Fibroblast of lung (primary cell): ENCODE results near the gene BCLAF1. TPM values are rescaled to one million over a fixed set of nuclear protein-coding genes. Genes with fewer than 3 reads are reported as not detected.
A peak's percentile ranks its signal among the peaks of the same experiment; 100 is the strongest.
"Not testable (repeated sequence)": the region's sequence is repeated elsewhere in the genome, so short reads cannot be mapped to it uniquely, and the experiment has no call there.

Experiments
- DNase-seq, 2 donors: peaks; one replicate each; pipeline versions ENCODE4 v3.0.0 to v3.0.0-alpha.2; 2010; ENCODE audit warnings: low read depth in 2 of 2
- H2AFZ ChIP-seq: 2 replicates; pipeline ENCODE4 v1.5.1; 2012; ENCODE audit warnings: low read length, control low read depth, inconsistent platforms
- H3K27ac ChIP-seq: 2 replicates; pipeline ENCODE4 v1.5.1; 2011; ENCODE audit warnings: low read length, control low read depth; ENCODE audit not compliant: insufficient read depth
- H3K27me3 ChIP-seq: 2 replicates; pipeline ENCODE4 v1.5.1; 2011; ENCODE audit warnings: mild to moderate bottlenecking, low read length; ENCODE audit not compliant: control insufficient read depth, insufficient read depth
- H3K36me3 ChIP-seq: 2 replicates; pipeline ENCODE4 v1.5.1; 2011; ENCODE audit warnings: low read length; ENCODE audit not compliant: control insufficient read depth, insufficient read depth
- H3K4me1 ChIP-seq: 2 replicates; pipeline ENCODE4 v1.5.1; 2011; ENCODE audit warnings: low read length; ENCODE audit not compliant: control insufficient read depth, insufficient read depth; ENCODE audit errors: extremely low read depth
- H3K4me2 ChIP-seq: 2 replicates; pipeline ENCODE4 v1.5.1; 2011; ENCODE audit warnings: low read length, control low read depth; ENCODE audit not compliant: insufficient read depth; ENCODE audit errors: extremely low read depth
- H3K4me3 ChIP-seq, 4 experiments: fragments of 200-600 bp in 1 of 4; sonication (generic) in 1 of 4; replicated peaks in 1 of 4; 2 replicates each; pipeline ENCODE4 v1.5.1; 2011 to 2016; ENCODE audit warnings: low read length in 4 of 4, low read depth in 3 of 4, mild to moderate bottlenecking in 3 of 4, control low read depth in 2 of 4, inconsistent platforms in 1 of 4, mixed read lengths in 1 of 4; ENCODE audit not compliant: insufficient read depth in 1 of 4; ENCODE audit errors: control extremely low read depth in 1 of 4
- H3K79me2 ChIP-seq: 2 replicates; pipeline ENCODE4 v1.5.1; 2012; ENCODE audit warnings: mild to moderate bottlenecking, low read length, inconsistent platforms; ENCODE audit not compliant: control insufficient read depth, insufficient read depth
- H3K9ac ChIP-seq: 2 replicates; pipeline ENCODE4 v1.5.1; 2011; ENCODE audit warnings: mild to moderate bottlenecking, low read length, control low read depth; ENCODE audit not compliant: insufficient read depth
- H3K9me3 ChIP-seq: 2 replicates; pipeline ENCODE4 v1.5.1; 2012; ENCODE audit warnings: low read depth, low read length; ENCODE audit not compliant: control insufficient read depth, insufficient read depth
- H4K20me1 ChIP-seq: 2 replicates; pipeline ENCODE4 v1.5.1; 2011; ENCODE audit warnings: low read length; ENCODE audit not compliant: control insufficient read depth, insufficient read depth; ENCODE audit errors: extremely low read depth
- EZH2 ChIP-seq: IDR thresholded peaks from 2 replicates; pipeline ENCODE4 v1.5.1; 2012; ENCODE audit warnings: low read length, control low read depth, mild to moderate bottlenecking; ENCODE audit errors: missing control alignments
- polyA plus RNA-seq, 2 donors: library from polyadenylated mRNA; depleted of rRNA in 1 of 2; stranded (reverse) in 1 of 2; unstranded in 1 of 2; fragments of >200 nt; gene quantifications; 2 replicates each; pipeline ENCODE4 v1.2.1, GENCODE V29; 2011 to 2012; ENCODE audit warnings: missing spikeins in 1 of 2
- total RNA-seq: library from RNA; depleted of rRNA; stranded (reverse); fragments of >200 nt; gene quantifications from 2 replicates; pipeline ENCODE4 v1.2.1, GENCODE V29; 2014
- TF ChIP-seq, protein P1 (sequence below), 2 donors: IDR thresholded peaks in 1 of 2; conservative IDR thresholded peaks in 1 of 2; 1 replicate in 1 of 2; 2 replicates in 1 of 2; pipeline ENCODE4 v1.5.1; 2011 to 2012; ENCODE audit warnings: low read length in 2 of 2, control low read depth in 1 of 2, inconsistent platforms in 1 of 2, low read depth in 1 of 2, mild to moderate bottlenecking in 1 of 2

BCLAF1 gene
- total and polyA plus RNA-seq, 2 donors (not counting 1 experiment from before 2014, with no cell fraction given): 82.6 to 102 TPM

DNA sequence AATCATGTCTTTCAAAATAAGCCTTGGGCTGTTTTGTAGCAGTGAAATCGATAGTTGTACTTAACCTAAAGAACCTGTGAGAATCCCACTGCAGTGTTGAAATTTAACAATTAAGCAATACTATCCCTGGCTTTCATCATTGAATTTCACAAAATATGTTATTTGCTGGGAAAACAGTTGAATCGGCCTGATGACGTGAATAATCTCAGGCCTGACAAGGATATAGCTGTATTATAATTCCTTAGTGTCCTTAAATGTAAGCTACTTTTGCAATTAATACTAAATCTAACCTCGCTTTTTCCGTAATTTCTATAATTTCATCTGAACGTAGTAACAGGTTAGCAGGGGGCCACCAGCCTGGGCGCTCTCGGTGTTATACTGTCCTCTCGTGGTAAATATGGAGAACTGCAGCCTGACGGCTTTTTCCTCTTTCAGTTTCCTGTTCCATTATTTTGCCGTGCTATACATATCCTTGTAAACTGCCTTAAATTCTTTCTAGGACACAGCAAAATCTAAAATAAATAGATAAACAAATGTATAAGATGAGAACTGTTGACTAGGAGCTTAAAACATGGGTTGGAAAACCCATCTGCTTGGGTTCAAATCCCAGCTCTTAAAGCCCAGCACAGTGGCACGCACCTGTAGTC lies 63.5 kb downstream of the BCLAF1 start:
- H3K4me1 ChIP-seq: peaks cover 4% of the 10 kb centered on the region
- no peaks in the 10 kb centered on the region for H3K27me3 ChIP-seq
- H3K4me2 ChIP-seq: peak overlapping the region; percentile 51
- DNase-seq: peak; percentile 27 to 83
- no peak overlapping the region for H3K27ac ChIP-seq
- H4K20me1 ChIP-seq: no peaks in the 10 kb centered on the region
- H3K4me3 ChIP-seq: peak overlapping the region in 2 of 4 experiments; percentile 23 to 29
- TF ChIP-seq, protein P1, sequence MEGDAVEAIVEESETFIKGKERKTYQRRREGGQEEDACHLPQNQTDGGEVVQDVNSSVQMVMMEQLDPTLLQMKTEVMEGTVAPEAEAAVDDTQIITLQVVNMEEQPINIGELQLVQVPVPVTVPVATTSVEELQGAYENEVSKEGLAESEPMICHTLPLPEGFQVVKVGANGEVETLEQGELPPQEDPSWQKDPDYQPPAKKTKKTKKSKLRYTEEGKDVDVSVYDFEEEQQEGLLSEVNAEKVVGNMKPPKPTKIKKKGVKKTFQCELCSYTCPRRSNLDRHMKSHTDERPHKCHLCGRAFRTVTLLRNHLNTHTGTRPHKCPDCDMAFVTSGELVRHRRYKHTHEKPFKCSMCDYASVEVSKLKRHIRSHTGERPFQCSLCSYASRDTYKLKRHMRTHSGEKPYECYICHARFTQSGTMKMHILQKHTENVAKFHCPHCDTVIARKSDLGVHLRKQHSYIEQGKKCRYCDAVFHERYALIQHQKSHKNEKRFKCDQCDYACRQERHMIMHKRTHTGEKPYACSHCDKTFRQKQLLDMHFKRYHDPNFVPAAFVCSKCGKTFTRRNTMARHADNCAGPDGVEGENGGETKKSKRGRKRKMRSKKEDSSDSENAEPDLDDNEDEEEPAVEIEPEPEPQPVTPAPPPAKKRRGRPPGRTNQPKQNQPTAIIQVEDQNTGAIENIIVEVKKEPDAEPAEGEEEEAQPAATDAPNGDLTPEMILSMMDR (conservative IDR thresholded peaks at IDR 0.05 in 1 of 2, IDR thresholded peaks at IDR 0.05 in 1 of 2; ENCODE audit: low read depth in 1 of 2, low read length in 2 of 2): peak; percentile 100
- TF ChIP-seq EZH2: no peak
- no peaks in the 10 kb centered on the region for H3K79me2 ChIP-seq
- H3K9me3 ChIP-seq: no peaks in the 10 kb centered on the region
- H2AFZ ChIP-seq: no peak overlapping the region
- H3K36me3 ChIP-seq: no peaks in the 10 kb centered on the region
- H3K9ac ChIP-seq: no peak overlapping the region

DNA sequence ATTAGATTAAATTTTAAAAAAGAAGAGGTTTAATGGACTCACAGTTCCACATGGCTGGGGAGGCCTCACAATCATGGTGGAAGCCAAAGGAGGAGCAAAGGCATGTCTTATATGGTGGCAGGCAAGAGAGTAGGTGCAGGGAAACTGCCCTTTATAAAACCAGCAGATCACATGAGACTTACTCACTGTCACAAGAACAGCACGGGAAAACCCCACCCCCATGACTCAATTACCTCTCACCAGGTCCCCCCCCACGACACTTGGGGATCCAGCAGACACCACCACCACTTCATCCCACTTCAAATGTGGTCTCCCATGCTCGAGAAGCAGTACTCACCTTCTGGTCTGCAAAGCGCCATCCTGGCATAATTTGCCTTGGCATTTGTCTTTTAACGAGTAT lies 64.2 kb downstream of the BCLAF1 start:
- Histone ChIP-seq H3K27ac (no peak overlapping the region), H3K9me3 (no peaks in the 10 kb centered on the region), H3K27me3 (no peaks in the 10 kb centered on the region), H3K4me3 (no peak overlapping the region), H3K9ac (no peak overlapping the region), H3K4me2 (no peak overlapping the region), H2AFZ (no peak overlapping the region), H3K4me1 (peaks cover 1% of the 10 kb centered on the region), H3K36me3 (no peaks in the 10 kb centered on the region), H4K20me1 (no peaks in the 10 kb centered on the region), H3K79me2 (no peaks in the 10 kb centered on the region)
- TF ChIP-seq, protein P1 (conservative IDR thresholded peaks at IDR 0.05 in 1 of 2, IDR thresholded peaks at IDR 0.05 in 1 of 2; ENCODE audit: low read depth in 1 of 2, low read length in 2 of 2): no peak
- no peak for TF ChIP-seq EZH2
- DNase-seq: peak in 1 of 2 donors; percentile 12

DNA sequence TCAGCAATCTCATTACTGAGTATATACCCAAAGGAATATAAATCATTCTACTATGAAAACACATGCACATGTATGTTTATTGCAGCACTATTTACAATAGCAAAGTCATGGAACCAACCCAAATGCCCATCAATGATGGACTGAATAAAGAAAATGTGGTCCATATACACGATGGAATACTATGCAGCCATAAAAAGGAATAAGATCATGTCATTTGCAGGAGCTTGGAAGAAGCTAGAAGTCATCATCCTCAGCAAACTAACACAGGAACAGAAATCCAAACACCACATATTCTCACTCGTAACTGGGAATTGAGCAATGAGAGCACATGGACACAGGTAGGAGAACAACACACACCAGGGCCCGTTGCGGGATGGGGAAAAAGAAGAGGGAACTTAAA lies 64.7 kb downstream of the BCLAF1 start:
- H3K36me3 ChIP-seq, H3K27me3 ChIP-seq, H3K9ac ChIP-seq, H3K4me3 ChIP-seq, H2AFZ ChIP-seq, DNase-seq, H3K79me2 ChIP-seq, H3K4me2 ChIP-seq, H4K20me1 ChIP-seq, H3K9me3 ChIP-seq, H3K4me1 ChIP-seq, H3K27ac ChIP-seq: not testable (repeated sequence)
